Fibroblast of gingiva (primary cell): ENCODE results near the gene DNPH1.

ENCODE experiments used
- DNase-seq: peaks from one replicate; pipeline ENCODE4 v3.0.0-alpha.2; 2011; ENCODE audit warnings: low read depth

DNPH1 gene

GRCh38 chr6:43243664-43244321 is 14.5 kb upstream of the DNPH1 start:
- no peak for DNase-seq

DNA sequence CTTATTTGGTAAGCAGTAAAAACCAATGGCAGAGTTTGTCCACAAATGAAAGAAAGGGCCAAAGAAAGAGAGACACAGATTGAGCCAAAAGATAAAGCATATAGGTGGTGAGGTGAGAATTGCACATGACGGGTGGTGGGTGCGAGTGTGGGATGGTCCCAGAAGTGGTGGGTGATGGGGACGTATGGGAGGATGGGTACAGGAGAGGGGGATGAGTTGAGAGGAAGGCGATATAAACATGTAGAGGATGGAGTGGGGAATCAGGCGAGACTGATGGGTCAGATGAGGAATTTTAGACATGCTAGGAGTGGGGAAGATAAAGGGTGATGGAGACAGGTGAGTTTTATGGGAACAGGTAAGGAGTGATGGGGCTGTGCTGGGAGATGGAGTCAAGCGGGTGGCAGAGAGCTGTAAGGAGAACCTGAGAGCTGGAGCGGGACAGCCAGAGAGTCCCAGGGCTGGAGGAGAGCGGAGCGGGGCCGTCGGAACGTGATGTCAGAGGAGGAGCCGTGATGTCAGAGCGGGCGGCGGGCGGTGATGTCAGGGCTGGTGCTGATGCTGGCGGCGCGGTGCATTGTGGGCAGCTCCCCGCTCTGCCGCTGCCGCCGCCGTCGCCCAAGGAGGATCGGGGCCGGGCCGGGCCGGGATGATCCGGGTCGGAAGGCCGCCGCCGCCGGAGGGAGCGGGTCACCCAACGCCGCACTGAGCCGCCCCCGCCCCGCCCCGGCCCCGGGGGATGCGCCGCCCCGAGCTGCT is 13.8 kb upstream of the DNPH1 start, which contains the start of gene TTBK1:
Gene TTBK1 (plus strand): TSS at position 574 of the 756 bp plus-strand sequence. CDS start 3,180 bp downstream, outside the sequence.
- no peak for DNase-seq

- DNase-seq = no peak
These were observed 12.2 kb upstream of the DNPH1 start for GRCh38 chr6:43241446-43241845.

DNA sequence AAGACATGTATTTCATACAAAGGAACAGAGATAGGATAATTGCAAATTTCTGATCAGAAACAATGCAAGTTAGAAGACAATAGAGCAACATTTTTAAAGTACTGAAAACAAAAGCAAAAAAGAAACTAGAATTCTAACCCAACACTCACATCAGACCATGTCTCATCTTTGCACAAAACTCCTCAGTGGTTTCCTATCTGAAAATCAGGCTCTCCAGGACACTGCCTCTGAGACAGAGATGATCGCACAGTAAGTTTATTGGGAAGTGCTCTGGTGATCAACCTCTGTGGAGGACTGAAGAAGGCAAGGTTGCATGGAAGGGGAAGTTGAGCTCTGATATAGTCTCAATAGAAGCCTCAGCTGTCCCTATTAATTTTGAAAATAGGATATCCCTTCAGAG is 11.7 kb upstream of the DNPH1 start:
- no peak for DNase-seq

GRCh38 chr6:43239054-43239453 is 9.8 kb upstream of the DNPH1 start:
- DNase-seq = no peak

DNA sequence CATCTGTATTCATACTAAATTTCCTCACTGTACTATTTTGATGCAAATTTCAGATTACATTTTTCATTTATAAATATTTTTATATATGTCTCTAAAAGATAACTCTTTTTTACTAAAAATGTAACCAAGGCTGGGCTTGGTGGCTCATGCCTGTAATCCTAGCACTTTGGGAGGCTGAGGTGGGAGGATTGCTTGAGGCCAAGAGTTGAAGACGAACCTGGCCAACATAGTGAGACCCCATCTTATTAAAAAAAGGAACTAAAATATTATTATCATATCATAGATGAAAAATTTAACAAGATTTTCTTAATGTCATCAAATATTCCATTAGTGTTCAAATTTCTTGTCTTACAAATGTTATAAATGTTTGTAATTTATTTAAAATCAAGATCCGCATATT is 6.6 kb upstream of the DNPH1 start:
- DNase-seq = no peak

DNA sequence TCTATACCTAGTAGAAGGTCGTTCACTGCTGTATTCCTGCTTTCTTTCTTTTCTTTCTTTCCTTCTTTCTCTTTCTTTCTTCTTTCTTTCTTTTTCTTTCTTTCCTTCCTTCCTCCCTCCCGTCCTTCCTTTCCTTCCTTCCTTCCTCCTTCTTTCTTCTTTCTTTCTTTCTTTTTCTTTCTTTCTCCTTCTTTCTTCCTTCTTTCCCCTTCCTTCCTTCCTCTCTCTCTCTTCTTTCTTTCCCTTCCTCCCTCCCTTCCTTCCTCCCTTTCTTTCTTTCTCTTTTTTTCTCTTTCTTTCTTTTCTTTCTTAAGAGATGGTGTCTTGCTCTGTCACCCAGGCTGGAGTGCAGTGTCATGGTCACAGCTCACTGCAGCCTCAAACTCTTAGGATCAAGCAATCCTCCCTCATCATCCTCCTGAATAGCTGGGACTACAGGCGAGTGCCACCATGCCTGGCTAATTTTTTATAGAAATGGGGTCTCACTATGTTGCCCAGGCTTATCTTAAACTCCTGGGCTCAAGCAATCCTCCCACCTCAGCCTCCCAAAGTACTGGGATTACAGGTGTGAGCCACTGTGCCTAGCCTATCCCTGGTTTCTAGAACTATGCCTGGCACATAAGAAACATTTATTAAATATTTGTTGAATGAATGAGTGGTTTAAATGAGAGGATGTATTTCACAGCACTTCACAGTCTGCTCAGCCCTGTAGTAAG is 2.6 kb upstream of the DNPH1 start:
- no peak for DNase-seq

- no peak for DNase-seq
These were observed 1.8 kb upstream of the DNPH1 start for GRCh38 chr6:43231053-43231452.

GRCh38 chr6:43229803-43230620 is 731 bp upstream of the DNPH1 start:
- no peak for DNase-seq

DNA sequence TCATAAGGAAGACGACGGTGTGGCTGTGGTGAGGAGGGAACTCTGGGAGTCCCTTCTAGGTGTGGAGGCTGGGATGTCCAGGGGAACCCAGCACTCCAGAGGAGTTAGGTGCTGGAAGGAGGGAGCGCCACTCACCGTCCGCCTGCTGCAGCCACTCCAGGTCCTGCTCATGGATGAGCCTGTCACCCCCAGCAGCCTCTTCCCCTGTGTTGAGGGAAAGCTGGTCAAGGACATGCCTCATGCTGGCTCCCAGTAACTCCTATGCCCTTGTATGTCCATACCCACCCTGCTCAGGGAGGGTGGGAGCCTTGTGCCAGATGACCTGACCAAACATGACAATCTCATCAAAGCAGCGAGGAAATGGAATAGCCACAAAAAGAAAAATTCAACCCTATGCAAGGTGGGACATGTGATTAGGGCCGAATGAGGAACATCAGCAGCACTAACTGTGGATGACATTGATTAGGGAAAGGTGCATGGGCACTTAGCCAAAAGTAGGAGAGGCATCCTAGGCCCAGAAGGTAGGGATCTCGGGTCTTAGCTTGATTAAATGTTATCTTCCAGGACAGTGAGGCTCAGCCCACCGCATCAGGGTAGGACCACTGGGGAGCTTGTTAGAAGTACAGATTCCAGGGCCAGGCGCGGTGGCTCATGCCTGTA is 3.0 kb downstream of the DNPH1 start:
- DNase-seq = no peak

GRCh38 chr6:43223175-43223574 is 6.1 kb downstream of the DNPH1 start:
- no peak for DNase-seq

DNA sequence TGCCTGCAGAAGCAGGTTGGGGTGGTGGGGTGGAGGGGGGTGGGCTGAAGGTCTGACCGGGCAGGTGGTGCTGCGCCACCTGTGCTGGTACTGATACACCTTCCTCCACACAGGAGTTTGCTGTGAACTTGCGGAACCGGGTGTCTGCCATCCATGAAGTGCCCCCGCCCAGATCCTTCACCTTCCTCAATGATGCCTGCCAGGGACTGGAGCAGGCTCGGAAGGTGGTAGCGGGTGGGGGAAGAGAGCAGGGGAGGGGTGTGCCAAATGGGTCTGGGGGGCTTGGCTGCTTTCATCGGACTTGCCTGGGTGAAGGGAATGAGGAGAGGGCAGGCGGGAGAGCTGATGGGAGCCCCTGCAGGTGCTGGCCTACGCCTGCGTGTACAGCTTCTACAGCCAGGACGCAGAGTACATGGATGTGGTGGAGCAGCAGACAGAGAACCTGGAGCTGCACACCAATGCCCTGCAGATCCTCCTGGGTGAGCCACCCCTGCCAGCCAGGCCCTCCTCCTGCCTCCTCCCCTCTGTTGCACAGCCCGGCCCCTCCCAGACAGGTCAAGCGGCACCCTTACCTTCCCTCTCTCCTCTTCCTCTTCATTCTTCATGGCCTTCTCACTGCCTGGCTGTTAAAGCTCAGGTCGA is 6.7 kb downstream of the DNPH1 start:
- no peak for DNase-seq

DNA sequence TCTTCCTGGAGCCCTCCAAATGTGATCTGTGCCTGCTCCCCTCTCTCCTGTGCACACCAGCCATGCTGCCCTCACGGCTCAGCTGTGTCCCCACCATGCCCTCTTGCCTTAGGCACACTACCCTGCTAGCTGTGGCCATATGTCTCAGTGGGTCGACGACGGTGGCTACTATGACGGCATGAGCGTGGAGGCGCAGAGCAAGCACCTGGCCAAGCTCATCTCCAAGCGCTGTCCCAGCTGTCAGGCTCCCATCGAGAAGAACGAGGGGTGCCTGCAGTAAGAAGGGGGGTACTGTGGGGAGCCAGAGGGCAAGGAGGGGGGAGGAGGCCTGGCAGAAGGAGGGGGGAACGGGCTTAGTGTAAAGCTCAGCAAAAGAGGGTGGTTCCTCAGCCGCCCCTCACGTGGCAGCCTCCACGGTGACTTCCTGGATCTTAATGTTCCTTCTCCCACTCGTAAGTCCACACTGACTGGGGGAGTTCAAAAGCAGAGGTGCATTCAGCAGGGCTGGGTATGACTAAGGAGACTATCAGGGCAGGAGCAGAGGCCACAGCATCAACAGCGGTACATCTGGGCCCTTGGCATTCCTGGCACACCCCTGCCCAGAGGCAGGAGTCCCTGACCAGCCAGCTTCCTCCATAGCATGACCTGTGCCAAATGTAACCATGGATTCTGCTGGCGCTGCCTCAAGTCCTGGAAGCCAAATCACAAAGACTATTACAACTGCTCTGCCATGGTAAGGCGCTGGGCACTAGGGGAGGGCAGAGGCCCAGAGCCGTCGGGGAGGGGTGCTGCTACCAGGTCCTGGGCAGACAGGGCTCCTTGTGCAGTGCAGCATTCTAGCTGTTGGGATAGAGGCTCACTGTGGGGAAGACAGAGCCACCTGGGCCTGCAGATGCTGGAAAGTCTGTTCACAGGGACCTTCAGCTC is 8.0 kb downstream of the DNPH1 start:
- DNase-seq = peak; percentile 47

- DNase-seq = no peak
These were observed 8.8 kb downstream of the DNPH1 start for GRCh38 chr6:43220439-43220951.

GRCh38 chr6:43219814-43220213 is 9.5 kb downstream of the DNPH1 start:
- no peak for DNase-seq

DNA sequence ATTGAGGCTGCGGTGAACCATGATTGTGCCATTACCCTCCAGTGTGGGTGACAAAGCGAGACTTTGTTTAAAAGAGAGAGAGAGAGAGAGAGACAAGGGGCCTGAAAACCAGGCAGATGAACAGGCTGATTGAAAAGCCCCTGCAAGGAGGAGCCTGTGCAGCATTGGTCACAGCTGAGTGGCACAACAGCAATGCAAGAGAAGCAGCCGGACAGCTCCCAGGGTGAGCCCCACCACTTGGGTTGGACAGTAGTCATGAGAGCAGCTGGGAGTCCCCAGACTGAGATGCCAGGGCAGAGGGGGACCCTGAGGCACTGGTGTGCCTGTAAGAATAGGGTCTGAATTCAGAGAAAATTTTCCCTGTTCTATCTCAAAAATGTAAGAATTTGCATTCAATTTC is 10.2 kb downstream of the DNPH1 start:
- no peak for DNase-seq

- DNase-seq = no peak
These were observed 11.9 kb downstream of the DNPH1 start for GRCh38 chr6:43217351-43217750.

DNA sequence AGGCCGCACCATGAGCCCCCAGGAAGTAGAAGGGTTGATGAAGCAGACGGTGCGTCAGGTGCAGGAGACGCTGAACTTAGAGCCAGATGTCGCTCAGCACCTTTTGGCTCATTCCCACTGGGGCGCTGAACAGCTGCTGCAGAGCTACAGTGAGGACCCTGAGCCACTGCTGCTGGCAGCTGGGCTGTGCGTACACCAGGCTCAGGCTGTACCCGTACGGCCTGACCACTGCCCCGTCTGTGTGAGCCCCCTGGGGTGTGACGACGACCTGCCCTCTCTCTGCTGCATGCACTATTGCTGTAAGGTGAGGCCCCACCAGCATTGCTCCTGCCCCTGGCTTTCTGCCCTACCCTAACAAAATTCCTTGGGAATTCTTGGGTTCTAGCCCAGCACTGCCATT is 13.1 kb downstream of the DNPH1 start:
- DNase-seq = no peak

- DNase-seq = no peak
These were observed 14.2 kb downstream of the DNPH1 start for GRCh38 chr6:43215066-43215465.

- no peak for DNase-seq
These were observed 15.8 kb downstream of the DNPH1 start for GRCh38 chr6:43213431-43213830.
